Astrocyte (in vitro differentiated cells and primary cell): ENCODE measurements around the gene TNFRSF8.

Experiments
- EZH2 ChIP-seq: IDR thresholded peaks from 2 replicates; pipeline ENCODE4 v1.6.1; 2012; ENCODE audit warnings: mild to moderate bottlenecking, low read length, inconsistent platforms; ENCODE audit not compliant: insufficient read depth
- TF ChIP-seq, protein P1 (sequence below): IDR thresholded peaks from 2 replicates; pipeline ENCODE4 v1.5.1; 2011; ENCODE audit warnings: low read depth, mild to moderate bottlenecking, inconsistent platforms, low read length, moderate library complexity; ENCODE audit not compliant: insufficient read depth

- TF ChIP-seq, protein P1, sequence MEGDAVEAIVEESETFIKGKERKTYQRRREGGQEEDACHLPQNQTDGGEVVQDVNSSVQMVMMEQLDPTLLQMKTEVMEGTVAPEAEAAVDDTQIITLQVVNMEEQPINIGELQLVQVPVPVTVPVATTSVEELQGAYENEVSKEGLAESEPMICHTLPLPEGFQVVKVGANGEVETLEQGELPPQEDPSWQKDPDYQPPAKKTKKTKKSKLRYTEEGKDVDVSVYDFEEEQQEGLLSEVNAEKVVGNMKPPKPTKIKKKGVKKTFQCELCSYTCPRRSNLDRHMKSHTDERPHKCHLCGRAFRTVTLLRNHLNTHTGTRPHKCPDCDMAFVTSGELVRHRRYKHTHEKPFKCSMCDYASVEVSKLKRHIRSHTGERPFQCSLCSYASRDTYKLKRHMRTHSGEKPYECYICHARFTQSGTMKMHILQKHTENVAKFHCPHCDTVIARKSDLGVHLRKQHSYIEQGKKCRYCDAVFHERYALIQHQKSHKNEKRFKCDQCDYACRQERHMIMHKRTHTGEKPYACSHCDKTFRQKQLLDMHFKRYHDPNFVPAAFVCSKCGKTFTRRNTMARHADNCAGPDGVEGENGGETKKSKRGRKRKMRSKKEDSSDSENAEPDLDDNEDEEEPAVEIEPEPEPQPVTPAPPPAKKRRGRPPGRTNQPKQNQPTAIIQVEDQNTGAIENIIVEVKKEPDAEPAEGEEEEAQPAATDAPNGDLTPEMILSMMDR, result no peak
- no peak for TF ChIP-seq EZH2
Measured at GRCh38 chr1:12143631-12144155, 80.6 kb downstream of the TNFRSF8 start.
